ENCODE measurements around the gene SLCO3A1.
A peak's percentile ranks its signal among the peaks of the same experiment; 100 is the strongest.

The SLCO3A1 gene

DNA sequence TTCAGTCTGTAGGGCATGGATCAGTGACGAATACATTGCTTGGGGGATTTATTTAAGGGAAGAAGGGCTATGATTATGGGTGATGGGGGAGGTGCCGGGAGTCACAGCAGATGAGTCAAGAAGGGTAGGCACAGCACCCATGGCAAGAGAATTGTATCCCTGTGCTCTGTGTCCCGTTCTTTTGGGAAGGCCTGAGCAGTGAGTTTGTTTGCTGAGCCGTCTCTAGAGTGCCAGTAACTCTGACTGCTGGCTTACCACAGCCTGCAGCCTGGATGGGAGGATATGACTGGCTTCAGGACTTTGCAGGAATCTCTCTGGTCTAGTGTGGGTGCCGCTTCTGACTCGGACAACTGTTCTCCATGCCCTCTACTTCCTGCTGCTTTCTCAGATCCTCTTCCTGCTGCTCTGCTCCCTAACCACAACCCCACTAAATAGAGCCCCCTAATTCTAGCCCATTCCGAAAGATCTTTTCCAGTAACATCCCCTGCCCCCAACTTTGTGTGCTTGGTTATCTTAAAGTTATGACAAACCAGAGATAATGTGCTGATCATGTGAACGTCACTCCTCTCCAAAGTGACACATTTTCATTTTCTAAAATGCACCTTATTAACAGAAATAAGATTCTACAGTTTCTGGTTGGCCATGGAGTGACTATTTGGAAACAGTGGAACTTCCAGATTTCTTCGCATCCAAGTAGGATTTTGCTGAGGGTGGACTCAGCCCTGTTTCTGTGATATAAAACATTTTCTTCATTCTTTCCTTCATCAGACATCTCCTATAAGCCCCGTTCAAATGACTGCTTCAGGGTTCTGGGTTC is 239.0 kb downstream of the SLCO3A1 start:
- TF ChIP-seq, protein P1, sequence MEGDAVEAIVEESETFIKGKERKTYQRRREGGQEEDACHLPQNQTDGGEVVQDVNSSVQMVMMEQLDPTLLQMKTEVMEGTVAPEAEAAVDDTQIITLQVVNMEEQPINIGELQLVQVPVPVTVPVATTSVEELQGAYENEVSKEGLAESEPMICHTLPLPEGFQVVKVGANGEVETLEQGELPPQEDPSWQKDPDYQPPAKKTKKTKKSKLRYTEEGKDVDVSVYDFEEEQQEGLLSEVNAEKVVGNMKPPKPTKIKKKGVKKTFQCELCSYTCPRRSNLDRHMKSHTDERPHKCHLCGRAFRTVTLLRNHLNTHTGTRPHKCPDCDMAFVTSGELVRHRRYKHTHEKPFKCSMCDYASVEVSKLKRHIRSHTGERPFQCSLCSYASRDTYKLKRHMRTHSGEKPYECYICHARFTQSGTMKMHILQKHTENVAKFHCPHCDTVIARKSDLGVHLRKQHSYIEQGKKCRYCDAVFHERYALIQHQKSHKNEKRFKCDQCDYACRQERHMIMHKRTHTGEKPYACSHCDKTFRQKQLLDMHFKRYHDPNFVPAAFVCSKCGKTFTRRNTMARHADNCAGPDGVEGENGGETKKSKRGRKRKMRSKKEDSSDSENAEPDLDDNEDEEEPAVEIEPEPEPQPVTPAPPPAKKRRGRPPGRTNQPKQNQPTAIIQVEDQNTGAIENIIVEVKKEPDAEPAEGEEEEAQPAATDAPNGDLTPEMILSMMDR (IDR thresholded peaks at IDR 0.05; ENCODE audit: low read depth, low read length), result no peak

DNA sequence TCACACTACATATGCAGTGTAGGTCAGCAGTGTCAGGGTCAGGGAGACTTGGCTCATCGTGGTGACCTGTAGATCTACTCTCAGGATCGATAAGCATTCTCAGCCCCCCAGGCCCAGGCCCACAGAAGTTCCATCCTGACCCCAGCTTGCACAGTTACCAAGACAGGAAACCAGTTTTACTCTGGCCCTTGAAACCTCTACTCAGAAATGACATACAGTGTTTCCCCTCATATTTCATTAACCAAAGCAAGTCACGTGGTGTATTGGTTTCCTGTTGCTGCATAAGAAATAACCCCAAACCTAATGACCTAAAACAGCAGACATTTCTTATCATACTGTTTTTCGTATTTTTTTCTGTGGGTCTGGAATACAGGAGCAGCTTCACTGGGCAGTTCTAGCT is 242.2 kb downstream of the SLCO3A1 start:
- TF ChIP-seq, protein P1 (IDR thresholded peaks at IDR 0.05; ENCODE audit: low read depth, low read length), result no peak
- H3K4me3 ChIP-seq (ENCODE audit: low read depth, low read length), result no peak overlapping the region

More for the DNA sequence above, 239.0 kb downstream of the SLCO3A1 start:
- H3K4me3 ChIP-seq (ENCODE audit: low read depth, low read length), result no peak overlapping the region

DNA sequence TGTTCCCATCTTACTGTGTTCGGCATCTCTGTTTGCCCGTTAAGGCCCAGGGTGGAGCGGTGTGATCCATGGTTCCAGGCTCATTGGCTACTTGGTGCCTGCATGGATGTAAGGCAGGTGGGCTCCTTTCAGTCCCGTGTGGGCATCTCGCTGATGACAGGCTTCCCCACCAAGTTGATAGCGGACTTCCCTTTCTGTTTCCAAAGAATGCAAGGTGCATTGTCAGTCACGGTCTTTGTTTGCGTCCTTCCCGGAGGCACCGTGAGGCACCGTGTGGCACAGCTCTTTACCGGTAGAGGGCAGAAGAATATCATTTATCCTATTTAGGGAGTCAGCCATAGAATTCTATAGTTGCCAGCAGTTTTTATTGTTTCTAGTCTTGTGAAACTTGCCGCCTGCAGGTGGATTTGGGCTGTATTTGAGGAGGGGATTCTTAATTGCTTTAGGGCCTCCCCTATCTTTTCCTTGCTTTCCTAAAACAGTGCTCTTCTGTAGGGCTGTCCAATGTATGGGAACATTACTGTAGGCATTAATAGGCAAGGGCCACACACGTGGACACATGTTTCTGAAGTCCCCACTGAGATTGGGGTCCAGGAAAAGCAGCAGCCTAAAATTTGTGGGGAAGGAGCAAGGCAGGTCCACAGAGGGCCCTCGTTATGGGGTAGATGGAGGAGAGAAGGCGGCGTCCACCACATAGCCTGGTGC is 244.1 kb downstream of the SLCO3A1 start:
- TF ChIP-seq, protein P1 (IDR thresholded peaks at IDR 0.05; ENCODE audit: low read depth, low read length), result 0 out of 2 replicates have a peak, but pooled peaks have one; percentile 15
- H3K4me3 ChIP-seq (ENCODE audit: low read depth, low read length), result no peak overlapping the region

DNA sequence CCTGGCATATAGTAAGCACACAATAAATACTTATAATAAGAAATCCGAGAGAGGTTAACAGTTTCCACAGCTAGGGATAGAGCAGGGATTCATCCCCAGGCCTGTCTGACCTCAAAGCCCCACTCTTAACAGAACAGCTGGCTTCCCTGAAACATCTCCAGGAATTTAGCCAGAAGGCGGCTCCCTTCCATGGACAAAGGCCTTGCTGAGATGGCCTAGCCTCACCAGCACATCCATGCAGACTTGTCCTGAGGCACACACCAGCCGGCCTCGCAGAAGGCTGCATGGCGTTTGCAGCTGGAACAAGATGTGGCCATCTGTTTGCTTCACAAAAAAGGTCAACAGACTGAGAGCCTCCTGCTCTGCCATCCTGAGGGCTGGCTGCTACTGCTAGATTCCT is 245.4 kb downstream of the SLCO3A1 start:
- no peak overlapping the region for H3K4me3 ChIP-seq (ENCODE audit: low read depth, low read length)
- TF ChIP-seq, protein P1 (IDR thresholded peaks at IDR 0.05; ENCODE audit: low read depth, low read length), result no peak

DNA sequence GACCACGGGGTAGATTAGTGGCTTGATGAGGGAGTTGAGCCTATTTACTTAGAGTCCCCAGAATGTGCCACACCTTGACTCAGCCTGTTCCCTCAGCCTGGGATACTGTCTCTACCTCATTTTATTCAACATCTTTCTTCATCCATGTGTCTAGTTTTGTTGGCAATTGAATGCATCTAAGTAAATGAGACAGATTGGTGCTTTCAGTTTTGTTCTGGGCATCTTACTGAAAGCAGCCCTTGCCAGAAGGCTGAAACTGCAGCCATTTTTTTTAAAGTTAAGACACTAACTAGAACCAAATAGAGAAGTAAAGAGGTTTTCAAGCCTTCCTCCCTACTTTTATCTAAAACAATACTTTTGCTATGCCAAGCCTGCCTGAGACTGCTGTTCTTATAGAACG is 246.8 kb downstream of the SLCO3A1 start:
- TF ChIP-seq, protein P1 (IDR thresholded peaks at IDR 0.05; ENCODE audit: low read depth, low read length), result no peak
- H3K4me3 ChIP-seq (ENCODE audit: low read depth, low read length), result no peak overlapping the region

DNA sequence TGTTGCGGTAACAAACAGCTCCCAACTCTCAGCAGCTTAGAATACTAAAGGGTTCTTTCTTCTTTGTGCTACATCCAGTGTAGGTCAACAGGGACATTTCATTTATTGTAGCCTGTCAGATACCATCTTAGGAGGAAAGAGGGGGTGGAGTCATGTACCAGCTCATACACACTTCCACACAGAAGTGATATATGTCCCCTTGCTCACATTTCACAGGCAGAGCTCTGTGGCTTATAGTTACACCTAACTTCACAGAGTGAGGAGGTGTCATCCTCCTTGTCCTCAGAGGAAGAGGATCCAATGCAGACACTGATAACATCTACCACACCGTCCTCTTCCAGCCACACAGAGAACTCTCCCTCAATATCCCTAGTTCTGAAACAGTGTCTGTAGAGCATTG is 247.2 kb downstream of the SLCO3A1 start:
- TF ChIP-seq, protein P1 (IDR thresholded peaks at IDR 0.05; ENCODE audit: low read depth, low read length), result no peak

More for the DNA sequence above, 247.2 kb downstream of the SLCO3A1 start:
- no peak overlapping the region for H3K4me3 ChIP-seq (ENCODE audit: low read depth, low read length)
